Choroid plexus epithelial cell (primary cell): Measurements from ENCODE around the gene TMCO2.

ENCODE experiments used
- DNase-seq: peaks from one replicate; pipeline ENCODE4 v3.0.0-alpha.2; 2010; ENCODE audit warnings: low read depth
- H3K4me3 ChIP-seq: 2 replicates; pipeline ENCODE4 v1.5.1; 2011; ENCODE audit warnings: low read depth, mild to moderate bottlenecking, control low read depth, low read length, moderate library complexity
- CTCF ChIP-seq: conservative IDR thresholded peaks from 2 replicates; pipeline ENCODE4 v1.5.1; 2011; ENCODE audit warnings: low read depth, mild to moderate bottlenecking, control low read depth, inconsistent platforms, low read length, moderate library complexity

Gene TMCO2

GRCh38 chr1:40274331-40274730 lies 26.6 kb downstream of the TMCO2 start:
- no peak for DNase-seq
- TF ChIP-seq CTCF: no peak
- H3K4me3 ChIP-seq: no peak overlapping the region

- no peak overlapping the region for H3K4me3 ChIP-seq
- TF ChIP-seq CTCF: no peak
- no peak for DNase-seq
Observed at GRCh38 chr1:40276122-40276521, 28.4 kb downstream of the TMCO2 start.

- H3K4me3 ChIP-seq: no peak overlapping the region
- no peak for DNase-seq
- TF ChIP-seq CTCF: no peak
Observed at GRCh38 chr1:40281853-40282252, 34.1 kb downstream of the TMCO2 start.

GRCh38 chr1:40291293-40291692 lies 43.6 kb downstream of the TMCO2 start:
- no peak for DNase-seq
- H3K4me3 ChIP-seq: no peak overlapping the region
- TF ChIP-seq CTCF: no peak

- DNase-seq: peak; percentile 36
- no peak overlapping the region for H3K4me3 ChIP-seq
- TF ChIP-seq CTCF: no peak
Observed at GRCh38 chr1:40299366-40300248, 51.9 kb downstream of the TMCO2 start.

- no peak for DNase-seq
- no peak overlapping the region for H3K4me3 ChIP-seq
- TF ChIP-seq CTCF: no peak
Observed at GRCh38 chr1:40300249-40300567, 52.5 kb downstream of the TMCO2 start.

GRCh38 chr1:40300651-40301050 lies 52.9 kb downstream of the TMCO2 start:
- no peak for TF ChIP-seq CTCF
- DNase-seq: no peak
- H3K4me3 ChIP-seq: no peak overlapping the region
